H1 (cell line): ENCODE data around the gene COL6A5. TPM values are rescaled to one million over a fixed set of nuclear protein-coding genes. Genes with fewer than 3 reads are reported as not detected.

Source experiments
- CTCF ChIA-PET: fragments of 300-600 bp; sonication (Branson Sonifier 250); formaldehyde crosslinking; loops from one replicate; lab custom pipeline; 2021; ENCODE audit not compliant: partially characterized antibody; lab: Charles Lee
- POLR2A ChIA-PET: fragments of 300-600 bp; sonication (Branson Sonifier 250); formaldehyde crosslinking; loops from one replicate; lab custom pipeline; 2021; ENCODE audit warnings: inconsistent platforms; ENCODE audit not compliant: partially characterized antibody; lab: Charles Lee
- DNase-seq, 2 experiments: peaks; one replicate each; pipeline versions ENCODE4 v3.0.0 to v3.0.0-alpha.2; 2010 to 2022; ENCODE audit warnings: low spot score in 2 of 2, low read depth in 1 of 2, mixed read lengths in 1 of 2
- FAIRE-seq: peaks from 2 replicates; lab custom pipeline; 2011; peaks lifted over from hg19 to GRCh38; lab: Jason Lieb, UNC
- H2AFZ ChIP-seq: 2 replicates; pipeline ENCODE4 v1.8.1; 2012; ENCODE audit warnings: low read length, inconsistent platforms
- H2AK5ac ChIP-seq: 2 replicates; pipeline ENCODE4 v1.6.1; 2013; ENCODE audit warnings: low read depth, low read length
- H2BK120ac ChIP-seq: replicated peaks from 2 replicates; pipeline ENCODE3; 2013; ENCODE audit warnings: low read depth, low read length, inconsistent platforms
- H2BK12ac ChIP-seq: 2 replicates; pipeline ENCODE4 v1.6.1; 2013; ENCODE audit warnings: low read depth, low read length
- H2BK15ac ChIP-seq: 2 replicates; pipeline ENCODE4 v1.6.1; 2013; ENCODE audit warnings: low read length
- H2BK20ac ChIP-seq: 2 replicates; pipeline ENCODE4 v1.6.1; 2013; ENCODE audit warnings: low read length
- H2BK5ac ChIP-seq: 2 replicates; pipeline ENCODE4 v1.6.1; 2013; ENCODE audit warnings: low read depth, low read length
- H3K14ac ChIP-seq: 2 replicates; pipeline ENCODE4 v1.6.1; 2013; ENCODE audit warnings: inconsistent platforms; ENCODE audit not compliant: insufficient read length
- H3K18ac ChIP-seq: 2 replicates; pipeline ENCODE4 v1.6.1; 2013; ENCODE audit warnings: low read length; ENCODE audit errors: extremely low read depth
- H3K23ac ChIP-seq: 2 replicates; pipeline ENCODE4 v1.6.1; 2013; ENCODE audit warnings: inconsistent platforms; ENCODE audit not compliant: insufficient read length
- H3K23me2 ChIP-seq: 2 replicates; pipeline ENCODE4 v1.6.1; 2013; ENCODE audit warnings: low read depth, low read length
- H3K27ac ChIP-seq: 2 replicates; pipeline ENCODE4 v1.6.1; 2011; ENCODE audit warnings: low read depth, low read length, inconsistent platforms
- H3K27me3 ChIP-seq, 4 experiments: replicated peaks in 1 of 4; 1 replicate in 1 of 4; 2 replicates in 3 of 4; pipeline versions ENCODE4 v1.6.1 to v1.8.1; 2011 to 2013; ENCODE audit warnings: low read length in 3 of 4, mild to moderate bottlenecking in 3 of 4, inconsistent platforms in 2 of 4, mixed read lengths in 2 of 4, moderate library complexity in 1 of 4; ENCODE audit not compliant: control insufficient read depth in 3 of 4, insufficient read depth in 3 of 4; ENCODE audit errors: extremely low read depth in 1 of 4
- H3K36me3 ChIP-seq, 4 experiments: 2 replicates each; pipeline versions ENCODE4 v1.6.1 to v1.8.1; 2011 to 2013; ENCODE audit warnings: mild to moderate bottlenecking in 4 of 4, low read length in 3 of 4, moderate library complexity in 2 of 4, control low read depth in 1 of 4, inconsistent platforms in 1 of 4; ENCODE audit not compliant: insufficient read depth in 4 of 4, control insufficient read depth in 2 of 4
- H3K4ac ChIP-seq: replicated peaks from 2 replicates; pipeline ENCODE3; 2013; ENCODE audit warnings: low read length, low read depth, mixed read lengths, inconsistent platforms; ENCODE audit not compliant: insufficient read length
- H3K4me1 ChIP-seq, 4 experiments: replicated peaks in 1 of 4; 1 replicate in 1 of 4; 2 replicates in 3 of 4; pipeline versions ENCODE4 v1.6.1 to v1.8.1; 2011 to 2013; ENCODE audit warnings: low read length in 3 of 4, inconsistent platforms in 2 of 4, mixed read lengths in 1 of 4; ENCODE audit not compliant: insufficient read depth in 4 of 4, control insufficient read depth in 3 of 4
- H3K4me2 ChIP-seq, 2 experiments: 2 replicates each; pipeline versions ENCODE4 v1.6.1 to v1.8.1; 2011 to 2013; ENCODE audit warnings: low read depth in 2 of 2, low read length in 2 of 2, control low read depth in 1 of 2, inconsistent platforms in 1 of 2, mild to moderate bottlenecking in 1 of 2; ENCODE audit not compliant: insufficient read depth in 1 of 2
- H3K4me3 ChIP-seq, 4 experiments: fragments of 200-600, 300-600 bp in 1 of 4; sonication (generic), shearing (Covaris generic), sonication (Bioruptor Twin) in 1 of 4; 2 replicates each; pipeline versions ENCODE4 v1.5.1 to v1.8.1; 2011 to 2016; ENCODE audit warnings: low read length in 4 of 4, low read depth in 3 of 4, control low read depth in 2 of 4, inconsistent platforms in 2 of 4, mild to moderate bottlenecking in 2 of 4, mixed read lengths in 1 of 4, moderate library complexity in 1 of 4; ENCODE audit not compliant: insufficient read depth in 2 of 4; ENCODE audit errors: extremely low read depth in 1 of 4
- H3K56ac ChIP-seq: replicated peaks from 2 replicates; pipeline ENCODE3; 2013; ENCODE audit warnings: low read depth, mild to moderate bottlenecking, mixed read lengths, low read length, inconsistent platforms; ENCODE audit not compliant: insufficient read length
- H3K79me1 ChIP-seq: 2 replicates; pipeline ENCODE4 v1.6.1; 2013; ENCODE audit warnings: low read depth, low read length, control low read depth
- H3K79me2 ChIP-seq, 2 experiments: 2 replicates each; pipeline versions ENCODE4 v1.6.1 to v1.8.1; 2012 to 2013; ENCODE audit warnings: low read length in 2 of 2, mild to moderate bottlenecking in 2 of 2, inconsistent platforms in 1 of 2; ENCODE audit not compliant: insufficient read depth in 2 of 2, control insufficient read depth in 1 of 2
- H3K9ac ChIP-seq, 4 experiments: replicated peaks in 1 of 4; 1 replicate in 1 of 4; 2 replicates in 3 of 4; pipeline versions ENCODE4 v1.6.1 to v1.8.1; 2011 to 2013; ENCODE audit warnings: low read depth in 3 of 4, low read length in 3 of 4, control low read depth in 2 of 4, mild to moderate bottlenecking in 2 of 4, moderate library complexity in 2 of 4, inconsistent platforms in 1 of 4; ENCODE audit errors: extremely low read depth in 1 of 4
- H3K9me3 ChIP-seq, 2 experiments: 2 replicates each; pipeline versions ENCODE4 v1.6.1 to v1.8.1; 2012 to 2013; ENCODE audit warnings: mild to moderate bottlenecking in 2 of 2, moderate library complexity in 2 of 2, control low read depth in 1 of 2, inconsistent platforms in 1 of 2, low read depth in 1 of 2, low read length in 1 of 2, mixed read lengths in 1 of 2; ENCODE audit not compliant: insufficient read depth in 2 of 2
- H4K20me1 ChIP-seq, 2 experiments: replicated peaks in 1 of 2; 2 replicates each; pipeline versions ENCODE3 to v1.8.1; 2011 to 2013; ENCODE audit warnings: inconsistent platforms in 2 of 2, low read length in 2 of 2, mild to moderate bottlenecking in 1 of 2; ENCODE audit not compliant: insufficient read depth in 2 of 2, control insufficient read depth in 1 of 2
- H4K5ac ChIP-seq: 2 replicates; pipeline ENCODE4 v1.6.1; 2013; ENCODE audit warnings: low read length, low read depth, mixed read lengths, inconsistent platforms; ENCODE audit not compliant: insufficient read length
- H4K8ac ChIP-seq: 2 replicates; pipeline ENCODE4 v1.8.0; 2013; ENCODE audit warnings: mild to moderate bottlenecking, moderate library complexity, low read length, inconsistent platforms; ENCODE audit not compliant: insufficient read depth; ENCODE audit errors: extremely low read depth
- H4K91ac ChIP-seq: replicated peaks from 2 replicates; pipeline ENCODE3; 2013; ENCODE audit warnings: low read length, mixed read lengths, inconsistent platforms; ENCODE audit not compliant: insufficient read length
- ASH2L ChIP-seq: fragments of 200-600, 300-600 bp; sonication (generic); IDR thresholded peaks from one replicate; pipeline ENCODE4 v1.7.1; 2017; ENCODE audit warnings: low read length
- KDM4A ChIP-seq: IDR thresholded peaks from one replicate; pipeline ENCODE4 v1.7.1; 2012; ENCODE audit warnings: low read depth, mild to moderate bottlenecking, moderate library complexity, low read length, inconsistent platforms; ENCODE audit not compliant: severe bottlenecking
- SIRT6 ChIP-seq: IDR thresholded peaks from one replicate; pipeline ENCODE4 v1.7.1; 2012; ENCODE audit warnings: low read length, inconsistent platforms
- SP1 ChIP-seq: IDR thresholded peaks from 2 replicates; pipeline ENCODE4 v1.6.1; 2011; ENCODE audit warnings: low read depth, low read length
- SUZ12 ChIP-seq: fragments of 200-600 bp; sonication (generic); IDR thresholded peaks from 2 replicates; pipeline ENCODE4 v1.6.1; 2012; ENCODE audit warnings: mild to moderate bottlenecking, inconsistent platforms, low read length, moderate library complexity, mixed read lengths
- WGBS, 2 experiments: shearing (Covaris generic) in 1 of 2; methylation state at CpG; one replicate each; pipeline versions ENCODE4 v1.1.6 to v1.1.7; 2013 to 2015; ENCODE audit warnings: low lambda C conversion rate in 2 of 2, mixed read lengths in 2 of 2, inconsistent platforms in 1 of 2, low coverage in 1 of 2, missing lambda C conversion rate in 1 of 2; ENCODE audit not compliant: insufficient replicate concordance in 2 of 2, insufficient coverage in 1 of 2, insufficient read length in 1 of 2; ENCODE audit errors: extremely low coverage in 1 of 2, missing lambda C conversion rate in 1 of 2; 5-methylcytosine and 5-hydroxymethylcytosine counted together
- polyA plus RNA-seq, 7 experiments: library from polyadenylated mRNA; depleted of rRNA in 3 of 7; stranded (reverse) in 5 of 7; unstranded in 2 of 7; fragments of >200 nt in 5 of 7; fragments of 200-250 nt in 2 of 7; gene quantifications; 1 replicate in 5 of 7; 2 replicates in 1 of 7; 4 replicates in 1 of 7; pipeline versions ENCODE4 v1.2.1 to v1.2.3, GENCODE V29; 2011 to 2013; ENCODE audit warnings: missing spikeins in 2 of 7, mixed read lengths in 2 of 7
- total RNA-seq: library from RNA; stranded (reverse); fragmentation: NEBNext Ultra II Directional; extraction: Animal tissue kit (Norgen Biotek cat#: 25700); gene quantifications from 2 replicates; pipeline ENCODE4 v1.2.1, GENCODE V29; 2021

COL6A5 gene
- total and polyA plus RNA-seq, 2 of the 8 experiments (the other 6 are each of a cell fraction or from before 2014, with no cell fraction given), result 0.05 to 0.06 TPM

GRCh38 chr3:130506031-130506430, 160.6 kb downstream of the COL6A5 start:
- ChIA-PET POLR2A (no interaction called here), CTCF (interaction anchor here (1.7 kb wide), 1 partner anchor 73 kb away, joined by 4 read pairs; no protein-coding TSS in a partner anchor)
- Histone ChIP-seq H2AFZ (no peak overlapping the region), H3K56ac (no peak overlapping the region), H4K5ac (no peak overlapping the region), H3K23ac (no peak overlapping the region), H2BK120ac (no peak overlapping the region), H2BK20ac (no peak overlapping the region), H3K36me3 (no peaks in the 10 kb centered on the region), H3K4ac (no peak overlapping the region), H3K9me3 (no peaks in the 10 kb centered on the region), H4K8ac (no peak overlapping the region), H3K23me2 (no peaks in the 10 kb centered on the region; the same call in 1 of the 2 replicates), H3K18ac (no peak overlapping the region), H3K4me1 (no peaks in the 10 kb centered on the region), H2BK5ac (no peak overlapping the region), H4K91ac (no peak overlapping the region), H3K79me1 (no peaks in the 10 kb centered on the region), H3K27ac (no peak overlapping the region), H2AK5ac (no peak overlapping the region), H3K4me2 (no peak overlapping the region), H3K79me2 (no peaks in the 10 kb centered on the region), H4K20me1 (no peaks in the 10 kb centered on the region), H3K4me3 (no peak overlapping the region), H3K9ac (no peak overlapping the region), H3K27me3 (no peaks in the 10 kb centered on the region), H2BK12ac (no peak overlapping the region), H2BK15ac (no peak overlapping the region), H3K14ac (no peak overlapping the region)
- FAIRE-seq (no peak), DNase-seq (no peak)
- TF ChIP-seq SUZ12, result no peak
- TF ChIP-seq ASH2L, result no peak
- no peak for TF ChIP-seq SIRT6
- TF ChIP-seq KDM4A, result no peak
- TF ChIP-seq SP1, result no peak
- 83% methylated on average over 3 of the region's 3 CpGs; no CpG with 5 or more reads in 1 of the 2 experiments for WGBS, 2 experiments
